ENCODE data around the gene TRPM1. TPM values are rescaled to one million over a fixed set of nuclear protein-coding genes. Genes with fewer than 3 reads are reported as not detected.

TRPM1 gene
- total RNA-seq, 1 donor from 2014 or later: 3.5 TPM

DNA sequence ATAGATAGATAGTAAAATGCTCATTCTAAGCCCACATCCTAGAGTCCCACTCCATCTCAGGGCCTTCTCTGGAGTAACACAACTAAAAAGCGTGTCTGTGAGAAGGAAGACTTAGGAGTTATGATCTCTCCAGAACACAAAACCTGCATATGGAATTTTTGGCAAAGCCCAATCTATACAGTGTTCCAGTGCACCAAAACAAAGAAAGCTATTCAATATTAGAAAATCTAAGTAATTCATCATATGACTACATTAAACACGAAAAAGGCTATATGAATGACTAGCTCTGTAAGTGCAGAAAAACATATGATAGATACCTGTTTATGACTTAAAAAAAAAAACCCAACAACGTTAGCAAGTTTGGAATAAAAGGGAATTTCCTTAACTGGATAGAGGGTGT is 137.8 kb downstream of the TRPM1 start:
- DNase-seq: no peak

DNA sequence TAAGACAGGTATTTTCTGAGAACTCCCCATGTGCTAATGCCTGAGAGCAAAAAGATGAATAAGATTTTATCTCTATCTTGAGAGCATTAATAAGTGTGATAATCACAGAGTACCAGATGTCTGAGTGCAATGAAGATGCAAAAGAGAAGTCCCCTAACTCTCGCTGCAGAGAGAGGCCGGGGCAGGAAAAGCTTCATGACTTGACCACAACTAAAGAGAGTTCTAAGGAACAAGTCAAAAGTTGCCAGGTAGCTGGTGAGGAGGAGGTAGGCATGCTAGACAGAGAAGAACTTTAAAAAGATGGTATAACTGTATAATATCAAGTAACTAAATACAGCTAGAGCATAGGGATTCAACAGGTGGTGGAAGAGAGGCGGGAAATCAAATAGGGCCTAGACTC is 138.9 kb downstream of the TRPM1 start:
- DNase-seq: no peak

DNA sequence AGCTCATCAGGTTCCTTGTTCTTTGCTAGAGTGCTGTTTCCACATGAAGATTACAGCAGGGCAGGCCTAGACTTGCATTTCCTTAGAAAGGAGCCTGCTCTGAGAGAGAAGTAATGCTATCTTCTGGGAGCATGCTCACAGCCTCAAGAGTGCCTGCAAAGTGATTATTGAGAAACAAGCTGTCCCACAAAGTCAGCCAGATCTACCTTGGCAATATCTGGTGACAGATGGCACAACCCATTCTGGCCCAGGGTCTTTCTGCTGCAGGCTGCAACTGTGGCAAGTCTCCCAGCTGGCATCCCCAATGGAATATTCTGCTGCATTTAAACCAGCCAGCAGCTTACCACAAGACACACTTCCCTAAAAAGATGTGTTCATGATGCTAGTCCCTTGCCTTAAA is 139.4 kb downstream of the TRPM1 start:
- no peak for DNase-seq

DNA sequence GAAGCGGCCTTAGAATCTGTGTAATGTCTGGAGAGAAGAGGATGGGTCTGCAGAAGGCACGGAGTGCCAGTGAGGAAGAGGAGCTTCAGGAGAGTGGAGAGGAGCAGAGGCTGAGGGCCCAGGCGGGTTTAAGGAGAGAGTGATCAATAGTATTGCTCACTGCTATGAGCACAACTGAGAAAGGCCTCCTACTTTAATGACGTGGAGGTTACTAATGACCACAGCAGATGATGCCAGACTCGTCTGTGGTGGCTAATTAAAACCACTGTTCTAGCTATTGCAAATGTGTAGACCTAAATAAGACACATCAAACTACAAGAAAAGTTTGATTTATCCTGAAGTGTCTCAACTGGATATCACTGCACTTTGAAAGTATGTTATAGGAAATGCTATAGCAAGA is 143.3 kb downstream of the TRPM1 start:
- no peak for DNase-seq

DNA sequence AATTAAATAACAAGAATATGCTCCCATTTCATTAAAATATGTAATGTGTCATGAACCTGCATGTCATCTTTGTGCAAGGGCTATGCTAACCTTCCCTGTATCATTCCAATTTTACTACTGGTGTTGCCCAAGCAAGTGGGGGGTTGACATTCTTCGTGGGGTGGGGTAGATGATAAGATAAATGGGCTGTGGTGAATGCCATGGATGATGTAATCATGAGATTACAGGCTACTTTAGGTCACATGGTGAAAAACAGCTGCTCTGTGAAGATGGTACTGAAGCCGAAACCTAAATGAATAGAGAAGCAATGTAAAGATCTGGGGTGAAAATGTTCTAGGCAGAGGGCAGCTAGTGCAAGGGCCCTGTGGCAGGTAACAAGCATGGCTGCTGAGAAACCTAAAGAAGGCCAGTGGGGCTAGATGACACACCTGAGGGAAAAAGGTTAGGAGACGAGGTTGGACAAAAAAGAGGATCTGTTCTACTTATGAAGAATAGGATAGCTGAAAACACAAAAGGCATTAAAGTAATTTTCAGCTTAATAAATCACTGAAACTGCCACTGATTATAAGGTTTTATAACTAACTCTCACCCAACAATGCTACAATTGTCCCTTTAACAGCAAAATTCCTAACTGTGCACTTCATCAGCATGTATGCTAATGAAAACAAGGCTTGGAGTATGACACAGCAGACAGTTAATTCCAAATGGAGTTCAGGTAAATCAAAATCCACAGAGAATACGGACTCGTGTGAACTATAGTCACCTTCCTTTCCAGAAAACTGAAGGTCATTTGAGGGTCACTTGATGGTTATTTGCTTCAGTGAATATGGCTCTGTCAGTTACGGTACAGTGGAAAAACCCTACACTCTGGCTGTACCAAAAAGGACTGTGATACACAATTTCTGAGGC is 145.1 kb downstream of the TRPM1 start:
- DNase-seq: no peak

DNA sequence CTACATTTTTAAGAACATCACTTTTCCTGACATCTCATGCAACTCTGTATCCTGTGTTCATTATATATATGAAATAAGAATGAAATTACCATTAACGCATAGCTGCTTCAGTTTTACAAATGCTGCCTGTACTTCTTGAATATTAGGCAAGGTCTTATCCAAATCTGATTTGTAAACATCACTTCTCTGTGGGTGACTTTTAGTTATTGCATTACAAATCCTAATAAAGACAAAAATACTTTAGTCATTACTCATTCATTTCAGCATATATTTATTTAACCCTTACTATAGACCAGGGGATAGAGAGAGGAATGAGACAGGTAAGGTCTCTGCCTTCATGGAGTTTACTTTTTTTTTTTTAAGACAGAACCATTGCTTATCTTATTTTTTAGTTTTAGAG is 146.9 kb downstream of the TRPM1 start:
- no peak for DNase-seq

DNA sequence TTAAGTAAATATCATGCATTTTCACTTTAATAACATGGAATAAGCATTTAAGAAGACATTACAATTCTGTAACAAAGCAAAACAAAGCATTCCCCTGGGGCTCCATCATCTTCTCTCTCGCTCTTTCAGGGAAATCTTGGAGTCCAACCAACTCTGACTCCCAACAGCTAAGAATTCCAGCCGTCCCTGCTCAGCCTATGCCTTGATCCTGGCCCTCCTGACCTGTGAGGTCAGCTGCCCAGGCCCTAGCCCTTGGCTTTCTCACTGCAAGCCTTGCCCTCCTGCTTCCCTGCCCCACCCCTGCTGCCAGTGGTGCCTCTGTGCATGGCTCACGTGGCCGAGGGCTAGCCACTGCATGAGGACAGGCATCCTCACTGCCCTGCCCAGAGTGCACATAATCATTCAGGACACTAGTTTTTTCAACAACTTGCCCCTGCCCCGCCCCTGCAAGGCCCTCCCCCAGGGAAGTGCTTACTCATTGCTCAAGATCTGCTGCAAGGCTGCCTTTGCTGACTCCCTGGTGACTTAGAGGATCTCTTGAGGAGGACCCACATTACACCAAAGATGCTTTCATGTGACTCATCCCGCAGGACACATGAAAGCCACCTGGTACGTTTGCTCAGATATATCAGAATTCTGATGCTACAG is 147.7 kb downstream of the TRPM1 start:
- no peak for DNase-seq

DNA sequence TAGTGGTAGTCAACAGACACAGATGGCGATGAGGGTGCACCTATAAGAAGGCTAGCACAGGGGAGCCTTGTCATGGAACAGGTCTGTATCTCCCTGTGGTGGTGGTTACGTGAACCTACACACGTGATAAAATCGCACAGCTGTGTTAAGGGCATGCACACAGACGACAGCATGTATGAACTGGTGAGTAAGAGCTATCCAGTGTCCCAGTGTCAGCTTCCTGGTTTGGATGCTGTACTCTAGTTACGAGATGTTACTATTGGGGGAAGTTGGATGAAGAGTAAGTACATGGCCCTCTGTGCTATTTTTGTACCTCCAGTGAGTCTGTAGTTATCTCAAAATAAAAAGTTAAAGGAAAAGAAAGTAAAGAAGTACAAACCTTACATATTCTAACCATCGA is 148.3 kb downstream of the TRPM1 start:
- DNase-seq: no peak

Small RNA genes lying within 50 kb of the gene (small RNA-seq; reads per million reads assigned to genes)
- gene MIR211 (ENCODE audit: low replicate concordance) (54.2 reads per million, percentile 95 among the genes with 10 or more reads in this experiment), gene RNU6-466P (ENCODE audit: low replicate concordance) (not detected)

Other genes starting within 250 kb of the TRPM1 start
- gene FAN1, start 197.8 kb downstream of the TRPM1 start, total RNA-seq: 19.4 TPM
- 28.1 TPM for gene MTMR10, start 110.1 kb downstream of the TRPM1 start, total RNA-seq
- gene KLF13, start 225.1 kb upstream of the TRPM1 start, total RNA-seq: 30.8 TPM